RWPE1 (cell line): ENCODE data around the gene LSM3.

Source experiments
- CTCF ChIA-PET: fragments of 350-600 bp; sonication (Branson Sonifier 250); formaldehyde crosslinking; extraction: SDS; loops from one replicate; lab custom pipeline; 2021; lab: Yijun Ruan, JAX
- POLR2A ChIA-PET: fragments of 400-600 bp; formaldehyde crosslinking; extraction: SDS; loops from one replicate; lab custom pipeline; 2020; ENCODE audit warnings: antibody characterized with exemption; ENCODE audit not compliant: low non-redundant PET; lab: Yijun Ruan, JAX
- DNase-seq: peaks from one replicate; pipeline ENCODE4 v3.0.0; 2012; ENCODE audit warnings: low spot score
- H3K27ac ChIP-seq: fragments of 450-650 bp; 2 replicates; pipeline ENCODE4 v1.5.1; 2017
- TF ChIP-seq, protein P1 (sequence below): fragments of 450-650 bp; conservative IDR thresholded peaks from 2 replicates; pipeline ENCODE4 v1.5.1; 2017; ENCODE audit warnings: low read depth, mild to moderate bottlenecking

Gene LSM3

DNA sequence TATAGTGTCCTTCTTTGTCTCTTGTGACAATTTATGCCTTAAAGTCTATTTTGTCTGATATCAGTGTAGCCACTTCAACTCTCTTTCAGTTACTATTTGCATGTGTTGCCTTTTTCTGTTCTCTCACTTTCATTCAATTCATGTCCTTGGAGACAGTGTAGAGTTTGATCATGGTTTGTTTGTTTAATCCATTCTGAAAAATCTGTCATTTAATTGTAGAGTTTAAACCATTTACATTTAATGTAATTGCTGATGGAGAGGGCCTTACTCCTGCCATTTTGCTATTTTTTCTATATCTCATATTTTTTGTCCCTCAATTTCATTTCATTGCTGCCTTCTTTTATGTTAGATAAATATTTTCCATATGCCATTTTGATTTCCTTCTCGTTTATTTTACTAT is 42.3 kb downstream of the LSM3 start:
- DNase-seq = no peak
- ChIA-PET CTCF (no interaction called here), POLR2A (no interaction called here)
- H3K27ac ChIP-seq = no peak overlapping the region
- TF ChIP-seq, protein P1, sequence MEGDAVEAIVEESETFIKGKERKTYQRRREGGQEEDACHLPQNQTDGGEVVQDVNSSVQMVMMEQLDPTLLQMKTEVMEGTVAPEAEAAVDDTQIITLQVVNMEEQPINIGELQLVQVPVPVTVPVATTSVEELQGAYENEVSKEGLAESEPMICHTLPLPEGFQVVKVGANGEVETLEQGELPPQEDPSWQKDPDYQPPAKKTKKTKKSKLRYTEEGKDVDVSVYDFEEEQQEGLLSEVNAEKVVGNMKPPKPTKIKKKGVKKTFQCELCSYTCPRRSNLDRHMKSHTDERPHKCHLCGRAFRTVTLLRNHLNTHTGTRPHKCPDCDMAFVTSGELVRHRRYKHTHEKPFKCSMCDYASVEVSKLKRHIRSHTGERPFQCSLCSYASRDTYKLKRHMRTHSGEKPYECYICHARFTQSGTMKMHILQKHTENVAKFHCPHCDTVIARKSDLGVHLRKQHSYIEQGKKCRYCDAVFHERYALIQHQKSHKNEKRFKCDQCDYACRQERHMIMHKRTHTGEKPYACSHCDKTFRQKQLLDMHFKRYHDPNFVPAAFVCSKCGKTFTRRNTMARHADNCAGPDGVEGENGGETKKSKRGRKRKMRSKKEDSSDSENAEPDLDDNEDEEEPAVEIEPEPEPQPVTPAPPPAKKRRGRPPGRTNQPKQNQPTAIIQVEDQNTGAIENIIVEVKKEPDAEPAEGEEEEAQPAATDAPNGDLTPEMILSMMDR = no peak

- POLR2A ChIA-PET = no interaction called here
- no peak for DNase-seq
- no peak overlapping the region for H3K27ac ChIP-seq
- CTCF ChIA-PET = interaction anchor here (0.6 kb wide), 2 partner anchors 18 to 196 kb away, joined by 3 to 6 read pairs; no protein-coding TSS in a partner anchor
- TF ChIP-seq, protein P1 = no peak
Measured at GRCh38 chr3:14221902-14222301, 43.3 kb downstream of the LSM3 start.

GRCh38 chr3:14222457-14222856 is 43.8 kb downstream of the LSM3 start:
- H3K27ac ChIP-seq = no peak overlapping the region
- no peak for DNase-seq
- ChIA-PET CTCF (interaction anchor here (0.6 kb wide), 2 partner anchors 19 to 197 kb away, joined by 3 to 6 read pairs; no protein-coding TSS in a partner anchor), POLR2A (no interaction called here)
- TF ChIP-seq, protein P1 = no peak

DNA sequence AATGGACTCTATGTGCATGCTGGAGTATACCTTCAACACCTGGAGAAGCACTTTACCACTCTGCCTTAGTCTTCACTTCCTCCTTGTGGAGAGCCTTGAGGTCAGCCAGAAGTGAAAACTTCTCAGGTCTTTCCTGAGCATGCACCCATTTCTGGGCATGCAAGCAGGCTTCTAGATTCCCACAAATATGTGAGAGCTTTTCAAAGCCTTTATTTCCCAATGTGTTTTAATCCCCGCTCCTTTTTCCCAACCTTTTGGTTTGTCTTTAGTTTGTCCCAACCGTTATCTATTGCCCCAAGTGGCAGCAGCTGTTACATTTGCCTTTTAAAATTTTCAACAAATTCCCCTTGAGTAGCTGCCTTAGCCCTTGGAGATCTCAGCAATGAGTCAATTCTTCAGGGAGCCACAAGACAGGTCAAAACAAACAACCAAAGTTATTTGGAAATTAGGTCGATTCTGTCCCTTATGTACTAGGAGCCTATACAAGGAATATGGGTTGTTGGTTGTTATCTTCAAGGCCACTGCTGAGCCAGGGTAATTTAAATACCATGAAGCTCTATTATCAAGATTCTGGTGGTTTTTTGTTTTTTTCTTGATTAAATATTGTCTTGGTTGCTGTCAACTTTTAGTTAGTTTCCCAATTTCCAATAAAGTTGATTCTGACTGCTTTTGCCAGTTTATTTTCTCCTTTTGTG is 44.4 kb downstream of the LSM3 start:
- CTCF ChIA-PET = interaction anchor here (0.6 to 1.0 kb wide), 2 partner anchors 20 to 143 kb away, joined by 4 read pairs; no protein-coding TSS in a partner anchor
- POLR2A ChIA-PET = no interaction called here
- TF ChIP-seq, protein P1 = no peak
- no peak overlapping the region for H3K27ac ChIP-seq
- DNase-seq = no peak

- POLR2A ChIA-PET = no interaction called here
- no peak overlapping the region for H3K27ac ChIP-seq
- CTCF ChIA-PET = interaction anchor here (0.6 to 1.0 kb wide), 2 partner anchors 20 to 143 kb away, joined by 4 read pairs; no protein-coding TSS in a partner anchor
- TF ChIP-seq, protein P1 = no peak
- DNase-seq = no peak
Measured at GRCh38 chr3:14223595-14223994, 45.0 kb downstream of the LSM3 start.

- CTCF ChIA-PET = no interaction called here
- DNase-seq = no peak
Measured at GRCh38 chr3:14224895-14225294, 46.3 kb downstream of the LSM3 start.

More at GRCh38 chr3:14224895-14225294, 46.3 kb downstream of the LSM3 start:
- H3K27ac ChIP-seq = no peak overlapping the region
- TF ChIP-seq, protein P1 = no peak
- POLR2A ChIA-PET = no interaction called here
